GM10266 (cell line): ENCODE measurements around the gene GOLGA2.
"Not testable (repeated sequence)": the region's sequence is repeated elsewhere in the genome, so short reads cannot be mapped to it uniquely, and the experiment has no call there.

Source experiments
- DNase-seq: peaks from one replicate; pipeline ENCODE4 v3.0.0; 2012; ENCODE audit errors: extremely low spot score
- CTCF ChIP-seq: IDR thresholded peaks from 2 replicates; pipeline ENCODE4 v1.5.1; 2012; ENCODE audit warnings: mild to moderate bottlenecking, low read depth; ENCODE audit not compliant: control insufficient read depth, insufficient read depth; ENCODE audit errors: missing control alignments

Gene GOLGA2

GRCh38 chr9:128292009-128292408 is 16.2 kb upstream of the GOLGA2 start:
- no peak for DNase-seq
- no peak for TF ChIP-seq CTCF

- DNase-seq = no peak
- TF ChIP-seq CTCF = no peak
Measured at GRCh38 chr9:128288273-128289004, 12.6 kb upstream of the GOLGA2 start.

GRCh38 chr9:128286440-128286839 is 10.6 kb upstream of the GOLGA2 start:
- no peak for TF ChIP-seq CTCF
- no peak for DNase-seq

- DNase-seq = no peak
Measured at GRCh38 chr9:128285033-128285784, 9.4 kb upstream of the GOLGA2 start.

GRCh38 chr9:128282500-128282899 is 6.7 kb upstream of the GOLGA2 start:
- no peak for TF ChIP-seq CTCF
- no peak for DNase-seq

More at GRCh38 chr9:128285033-128285784, 9.4 kb upstream of the GOLGA2 start:
- no peak for TF ChIP-seq CTCF

- no peak for DNase-seq
- no peak for TF ChIP-seq CTCF
Measured at GRCh38 chr9:128280084-128280622, 4.3 kb upstream of the GOLGA2 start.

GRCh38 chr9:128279088-128280073 is 3.6 kb upstream of the GOLGA2 start:
- not testable (repeated sequence) for DNase-seq
